Osteocyte (in vitro differentiated cells): Measurements from ENCODE around the gene NFKB2. TPM values are rescaled to one million over a fixed set of nuclear protein-coding genes. Genes with fewer than 3 reads are reported as not detected.

Source experiments
- DNase-seq: peaks from one replicate; pipeline ENCODE4 v3.0.0; 2021; ENCODE audit warnings: mixed read lengths; ENCODE audit not compliant: unreplicated experiment; ENCODE audit errors: extremely low spot score
- H3K27ac Mint-ChIP-seq: one replicate; pipeline ENCODE4 v1.8.0; 2021; ENCODE audit warnings: mild to moderate bottlenecking, mixed read lengths; ENCODE audit not compliant: unreplicated experiment
- H3K27me3 Mint-ChIP-seq: one replicate; pipeline ENCODE4 v1.8.0; 2021; ENCODE audit warnings: mixed read lengths; ENCODE audit not compliant: unreplicated experiment
- H3K36me3 Mint-ChIP-seq: one replicate; pipeline ENCODE4 v1.8.0; 2021; ENCODE audit warnings: mixed read lengths; ENCODE audit not compliant: unreplicated experiment
- H3K4me1 Mint-ChIP-seq: one replicate; pipeline ENCODE4 v1.8.0; 2021; ENCODE audit warnings: mixed read lengths; ENCODE audit not compliant: unreplicated experiment
- H3K4me3 Mint-ChIP-seq: one replicate; pipeline ENCODE4 v1.8.0; 2021; ENCODE audit warnings: mild to moderate bottlenecking, moderate library complexity, mixed read lengths; ENCODE audit not compliant: unreplicated experiment
- H3K9me3 Mint-ChIP-seq: one replicate; pipeline ENCODE4 v1.8.0; 2021; ENCODE audit warnings: mixed read lengths; ENCODE audit not compliant: unreplicated experiment
- total RNA-seq: library from RNA; stranded (reverse); gene quantifications from 2 replicates; pipeline ENCODE4 v1.2.1, GENCODE V29; 2021
- TF ChIP-seq, protein P1 (sequence below): fragments of 200-600 bp; sonication (generic); IDR thresholded peaks from 2 replicates; pipeline ENCODE4 v1.5.0; 2021; ENCODE audit warnings: antibody characterized with exemption, mild to moderate bottlenecking, moderate library complexity

The NFKB2 gene
- total RNA-seq, 1 donor from 2014 or later, result 38.6 TPM

DNA sequence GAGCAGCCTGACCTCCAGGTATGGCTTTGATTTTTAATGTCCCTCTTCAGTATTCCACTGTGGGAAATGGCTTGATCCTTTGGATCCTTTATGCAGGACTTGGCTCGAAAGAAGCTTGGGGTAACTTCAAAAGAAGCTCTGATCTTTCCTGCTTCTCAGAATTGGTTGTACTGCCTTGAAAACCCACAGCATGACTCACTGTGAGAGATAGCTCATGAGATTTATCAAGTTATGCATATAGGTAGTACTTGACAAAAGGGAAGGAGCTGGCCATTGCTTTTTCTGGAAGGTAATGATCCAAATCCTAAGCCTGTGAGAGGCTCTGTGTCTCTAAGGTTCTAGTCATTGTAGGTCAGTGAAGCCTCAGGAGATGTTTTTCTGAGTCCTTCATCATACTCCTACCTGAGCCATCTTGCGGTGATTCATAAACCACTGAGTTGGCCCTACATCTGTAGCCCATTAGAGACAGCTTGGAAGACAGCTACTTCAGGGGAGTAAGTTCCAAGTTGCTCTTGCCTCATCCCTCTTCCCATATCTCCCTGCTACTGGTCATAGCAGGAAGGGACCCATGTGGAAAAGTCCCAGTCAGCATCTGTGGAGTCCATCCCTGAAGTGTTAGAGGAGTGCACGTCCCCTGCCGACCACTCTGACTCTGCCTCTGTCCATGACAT is 36.7 kb upstream of the NFKB2 start:
- Mint-ChIP-seq H3K27me3 (no peaks in the 10 kb centered on the region), H3K36me3 (peaks cover 58% of the 10 kb centered on the region), H3K4me3 (no peak overlapping the region), H3K9me3 (no peaks in the 10 kb centered on the region), H3K4me1 (no peaks in the 10 kb centered on the region), H3K27ac (no peak overlapping the region)
- TF ChIP-seq, protein P1, sequence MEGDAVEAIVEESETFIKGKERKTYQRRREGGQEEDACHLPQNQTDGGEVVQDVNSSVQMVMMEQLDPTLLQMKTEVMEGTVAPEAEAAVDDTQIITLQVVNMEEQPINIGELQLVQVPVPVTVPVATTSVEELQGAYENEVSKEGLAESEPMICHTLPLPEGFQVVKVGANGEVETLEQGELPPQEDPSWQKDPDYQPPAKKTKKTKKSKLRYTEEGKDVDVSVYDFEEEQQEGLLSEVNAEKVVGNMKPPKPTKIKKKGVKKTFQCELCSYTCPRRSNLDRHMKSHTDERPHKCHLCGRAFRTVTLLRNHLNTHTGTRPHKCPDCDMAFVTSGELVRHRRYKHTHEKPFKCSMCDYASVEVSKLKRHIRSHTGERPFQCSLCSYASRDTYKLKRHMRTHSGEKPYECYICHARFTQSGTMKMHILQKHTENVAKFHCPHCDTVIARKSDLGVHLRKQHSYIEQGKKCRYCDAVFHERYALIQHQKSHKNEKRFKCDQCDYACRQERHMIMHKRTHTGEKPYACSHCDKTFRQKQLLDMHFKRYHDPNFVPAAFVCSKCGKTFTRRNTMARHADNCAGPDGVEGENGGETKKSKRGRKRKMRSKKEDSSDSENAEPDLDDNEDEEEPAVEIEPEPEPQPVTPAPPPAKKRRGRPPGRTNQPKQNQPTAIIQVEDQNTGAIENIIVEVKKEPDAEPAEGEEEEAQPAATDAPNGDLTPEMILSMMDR, result no peak
- DNase-seq, result no peak

DNA sequence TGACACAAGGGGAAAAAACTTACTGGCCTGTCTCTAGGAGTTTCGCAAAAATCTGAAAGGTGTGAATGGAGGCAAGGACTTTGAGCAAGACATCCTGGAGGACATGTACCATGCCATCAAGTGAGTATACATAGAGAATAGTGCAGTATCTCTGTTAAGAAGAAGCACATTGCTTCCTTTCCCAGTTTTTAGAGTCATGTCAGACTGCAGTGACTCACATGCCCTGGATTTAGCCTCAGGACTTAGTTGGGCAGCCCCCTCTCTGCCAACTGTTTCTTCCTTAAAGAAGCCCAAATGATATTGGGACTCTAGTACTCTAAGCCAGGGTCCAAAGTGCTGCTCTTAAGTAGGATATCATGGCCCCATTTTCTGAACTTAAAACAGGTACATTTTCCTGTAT is 28.1 kb upstream of the NFKB2 start:
- no peaks in the 10 kb centered on the region for H3K9me3 Mint-ChIP-seq
- H3K27ac Mint-ChIP-seq, result no peak overlapping the region
- no peaks in the 10 kb centered on the region for H3K4me1 Mint-ChIP-seq
- H3K36me3 Mint-ChIP-seq, result peaks cover 67% of the 10 kb centered on the region
- TF ChIP-seq, protein P1, result no peak
- no peak overlapping the region for H3K4me3 Mint-ChIP-seq
- H3K27me3 Mint-ChIP-seq, result no peaks in the 10 kb centered on the region
- DNase-seq, result no peak

DNA sequence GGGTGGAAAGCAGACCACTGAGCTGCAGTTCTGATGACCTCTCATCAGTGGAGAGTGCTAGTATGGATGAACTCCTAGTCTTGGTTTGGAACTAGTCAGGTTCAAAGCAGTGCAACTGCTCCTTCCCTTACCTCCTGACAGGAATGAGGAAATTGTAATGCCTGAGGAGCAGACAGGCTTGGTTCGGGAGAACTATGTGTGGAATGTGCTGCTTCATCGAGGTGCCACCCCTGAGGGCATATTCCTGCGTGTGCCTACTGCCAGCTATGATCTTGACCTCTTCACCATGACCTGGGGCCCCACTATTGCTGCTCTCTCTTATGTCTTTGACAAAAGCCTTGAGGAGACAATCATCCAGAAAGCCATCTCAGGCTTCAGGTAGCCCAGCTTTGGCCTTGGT is 27.4 kb upstream of the NFKB2 start:
- TF ChIP-seq, protein P1, result no peak
- H3K9me3 Mint-ChIP-seq, result no peaks in the 10 kb centered on the region
- H3K27me3 Mint-ChIP-seq, result no peaks in the 10 kb centered on the region
- H3K27ac Mint-ChIP-seq, result no peak overlapping the region
- H3K4me3 Mint-ChIP-seq, result no peak overlapping the region
- peaks cover 67% of the 10 kb centered on the region for H3K36me3 Mint-ChIP-seq
- no peaks in the 10 kb centered on the region for H3K4me1 Mint-ChIP-seq
- no peak for DNase-seq

DNA sequence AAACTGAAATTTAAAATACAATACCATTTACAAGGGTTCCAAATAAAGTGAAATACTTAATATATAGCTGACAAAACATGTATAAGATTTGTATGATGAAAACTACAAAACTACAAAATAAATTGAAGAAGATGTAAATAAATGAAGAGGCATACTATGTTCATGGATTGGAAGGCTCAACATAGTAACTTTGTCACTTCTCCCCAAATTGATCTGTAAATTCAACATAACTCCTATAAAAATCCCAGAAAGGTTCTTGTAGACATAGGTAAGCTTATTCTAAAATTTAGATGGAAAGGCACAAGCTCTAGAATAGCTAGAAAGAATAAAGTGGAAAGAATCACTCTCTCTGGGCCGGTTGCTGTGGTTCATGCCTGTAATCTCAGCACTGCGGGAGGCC is 24.2 kb upstream of the NFKB2 start:
- Mint-ChIP-seq H3K27me3 (no peaks in the 10 kb centered on the region), H3K4me3 (no peak overlapping the region), H3K36me3 (peaks cover 55% of the 10 kb centered on the region), H3K9me3 (no peaks in the 10 kb centered on the region), H3K27ac (no peak overlapping the region), H3K4me1 (no peaks in the 10 kb centered on the region)
- no peak for DNase-seq
- TF ChIP-seq, protein P1, result no peak

DNA sequence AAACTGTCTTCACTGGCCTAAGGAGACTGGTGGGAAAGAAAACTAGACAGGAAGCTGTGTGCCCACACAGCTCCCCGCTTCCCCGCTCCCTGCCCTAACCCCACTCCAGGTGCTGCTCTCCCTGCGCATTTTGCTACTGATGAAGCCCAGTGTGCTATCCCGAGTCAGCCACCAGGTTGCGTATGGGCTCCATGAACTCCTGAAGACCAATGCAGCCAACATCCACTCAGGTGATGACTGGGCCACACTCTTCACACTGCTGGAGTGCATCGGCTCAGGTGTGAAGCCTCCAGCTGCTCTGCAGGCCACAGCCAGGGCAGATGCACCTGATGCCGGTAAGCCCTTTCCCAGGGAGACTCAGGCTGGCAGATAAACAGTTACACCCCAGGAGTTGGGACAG is 20.3 kb upstream of the NFKB2 start:
- peaks cover 47% of the 10 kb centered on the region for H3K36me3 Mint-ChIP-seq

More for the DNA sequence above, 20.3 kb upstream of the NFKB2 start:
- TF ChIP-seq, protein P1, result no peak
- Mint-ChIP-seq H3K9me3 (no peaks in the 10 kb centered on the region), H3K27me3 (no peaks in the 10 kb centered on the region), H3K4me3 (no peak overlapping the region), H3K4me1 (no peaks in the 10 kb centered on the region), H3K27ac (no peak overlapping the region)
- no peak for DNase-seq
